Spleen (tissue), 11 donors: ENCODE data around the gene SPTAN1. TPM values are rescaled to one million over a fixed set of nuclear protein-coding genes. Genes with fewer than 3 reads are reported as not detected.

Source experiments
- DNase-seq: peaks from one replicate; pipeline ENCODE4 v3.0.0-alpha.2; 2020
- H3K27ac ChIP-seq, 8 donors: fragments of 200-600 bp; sonication (generic) in 7 of 8; 1 replicate in 4 of 8; 2 replicates in 4 of 8; pipeline versions ENCODE4 v1.5.0 to v1.8.0; 2016 to 2021; ENCODE audit warnings: inconsistent platforms in 4 of 8, mild to moderate bottlenecking in 4 of 8, moderate library complexity in 1 of 8
- H3K27me3 ChIP-seq, 7 donors: fragments of 200-600 bp; sonication (generic) in 6 of 7; replicated peaks in 1 of 7; 1 replicate in 4 of 7; 2 replicates in 3 of 7; pipeline versions ENCODE4 v1.5.0 to v1.8.0; 2016 to 2021; ENCODE audit warnings: inconsistent platforms in 3 of 7, mild to moderate bottlenecking in 1 of 7
- H3K36me3 ChIP-seq, 6 donors: fragments of 200-600 bp; sonication (generic) in 5 of 6; 1 replicate in 4 of 6; 2 replicates in 2 of 6; pipeline versions ENCODE4 v1.5.0 to v1.8.0; 2016 to 2021; ENCODE audit warnings: inconsistent platforms in 2 of 6
- H3K4me1 ChIP-seq, 6 donors: fragments of 200-600 bp; sonication (generic) in 5 of 6; 1 replicate in 3 of 6; 2 replicates in 3 of 6; pipeline versions ENCODE4 v1.5.0 to v1.8.0; 2016 to 2021; ENCODE audit warnings: inconsistent platforms in 3 of 6
- H3K4me3 ChIP-seq, 8 donors: fragments of 200-600 bp; sonication (generic) in 7 of 8; 1 replicate in 4 of 8; 2 replicates in 4 of 8; pipeline versions ENCODE4 v1.5.0 to v1.8.0; 2016 to 2021; ENCODE audit warnings: inconsistent platforms in 4 of 8, mild to moderate bottlenecking in 4 of 8, moderate library complexity in 2 of 8
- H3K9me3 ChIP-seq, 8 donors: fragments of 200-600 bp; sonication (generic) in 7 of 8; 1 replicate in 4 of 8; 2 replicates in 4 of 8; pipeline versions ENCODE4 v1.5.0 to v1.8.0; 2016 to 2021; ENCODE audit warnings: inconsistent platforms in 4 of 8
- POLR2A ChIP-seq, 3 donors: fragments of 450-650 bp; IDR thresholded peaks; one replicate each; pipeline ENCODE4 v1.5.1; 2017; ENCODE audit warnings: antibody characterized with exemption in 3 of 3, mild to moderate bottlenecking in 1 of 3
- POLR2AphosphoS5 ChIP-seq, 3 donors: sonication (generic); formaldehyde crosslinking; IDR thresholded peaks; one replicate each; pipeline ENCODE4 v1.5.1; 2017; ENCODE audit warnings: antibody characterized with exemption in 3 of 3
- WGBS, 5 donors: extraction: QIAGEN DNeasy Blood & Tissue Kit in 3 of 5; methylation state at CpG; one replicate each; pipeline versions ENCODE4 v1.1.5 to v1.1.7; 2013 to 2018; 5-methylcytosine and 5-hydroxymethylcytosine counted together
- intact Hi-C: fragments of 100-400 bp; cut with DNase I; formaldehyde crosslinking; loops from one replicate; pipeline ENCODE4 v1.15.0; 2023; ENCODE audit warnings: low total_unique reads
- polyA plus RNA-seq, 3 donors: library from polyadenylated mRNA; stranded (reverse); fragments of 200-250 nt; gene quantifications; one replicate each; pipeline ENCODE4 v1.2.1, GENCODE V29; 2013
- total RNA-seq, 7 donors: library from RNA; depleted of rRNA in 3 of 7; stranded (reverse); fragments of >200 nt in 3 of 7; fragmentation: NEBNext Ultra II Directional in 4 of 7; extraction: Animal tissue kit (Norgen Biotek cat#: 25700) in 4 of 7; gene quantifications; one replicate each; pipeline versions ENCODE4 v1.1.0 to v1.2.1, GENCODE V29; 2016 to 2021
- TF ChIP-seq, protein P1 (sequence below), 11 experiments: fragments of 200-600 bp in 7 of 11; fragments of 450-650 bp in 4 of 11; sonication (generic) in 4 of 11; IDR thresholded peaks in 8 of 11; conservative IDR thresholded peaks in 3 of 11; 1 replicate in 7 of 11; 2 replicates in 4 of 11; pipeline versions ENCODE4 v1.4.0 to v1.8.0; 2016 to 2021; ENCODE audit warnings: antibody characterized with exemption in 11 of 11, inconsistent platforms in 4 of 11, mild to moderate bottlenecking in 1 of 11
- donor health status: healthy with polysubstance abuse.
- donor health status: DM: no; HTN: no; CAD: no; lungs with moderate emphysema.
- donor health status: DM: no; HTN: no; CAD: no.
- donor health status: Bipolar disorder and iron deficiency.
- donor health status: healthy.
- donor health status: DM: no; HTN: no; CAD: no.
- donor health status: DM: yes; HTN: yes; CAD: no.

Gene SPTAN1
- total and polyA plus RNA-seq, 10 donors = 83.4 to 386 (median 248) TPM

DNA sequence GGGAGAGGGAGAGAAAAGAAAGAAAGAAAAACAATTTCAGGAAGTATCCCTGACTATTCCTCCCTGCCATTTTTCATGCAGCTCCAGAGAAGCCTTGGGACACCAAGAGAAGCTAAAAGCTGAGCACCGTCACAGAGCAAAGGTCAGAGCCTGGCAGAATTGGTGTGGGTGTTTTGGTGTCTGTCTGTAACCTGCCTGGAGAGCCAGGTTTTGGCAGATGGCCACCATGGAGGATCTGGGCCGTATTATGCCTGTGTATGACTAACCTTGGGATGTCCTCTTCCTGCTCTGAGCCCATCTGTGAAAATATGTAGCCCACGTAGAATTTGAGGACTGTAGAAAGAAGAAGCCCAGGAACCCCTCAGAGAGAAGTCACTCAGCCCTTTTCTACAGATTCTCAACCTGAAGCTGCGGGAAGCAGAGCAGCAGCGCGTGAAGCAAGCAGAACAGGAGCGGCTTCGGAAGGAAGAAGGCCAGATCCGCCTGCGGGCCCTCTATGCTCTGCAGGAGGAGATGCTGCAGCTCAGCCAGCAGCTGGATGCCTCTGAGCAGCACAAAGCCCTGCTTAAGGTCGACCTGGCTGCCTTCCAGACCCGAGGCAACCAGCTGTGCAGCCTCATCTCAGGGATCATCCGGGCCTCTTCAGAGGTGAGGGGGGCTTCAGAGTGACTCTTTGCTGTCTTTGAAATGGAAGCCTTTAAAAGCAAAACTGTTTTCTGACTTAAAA is 29.0 kb upstream of the SPTAN1 start:
- no peaks in the 10 kb centered on the region for H3K27me3 ChIP-seq
- no peak overlapping the region for H3K4me3 ChIP-seq
- peak in 2 of 3 donors; percentile 20 to 39 for TF ChIP-seq POLR2AphosphoS5 (IDR thresholded peaks at IDR 0.05)
- TF ChIP-seq, protein P1, sequence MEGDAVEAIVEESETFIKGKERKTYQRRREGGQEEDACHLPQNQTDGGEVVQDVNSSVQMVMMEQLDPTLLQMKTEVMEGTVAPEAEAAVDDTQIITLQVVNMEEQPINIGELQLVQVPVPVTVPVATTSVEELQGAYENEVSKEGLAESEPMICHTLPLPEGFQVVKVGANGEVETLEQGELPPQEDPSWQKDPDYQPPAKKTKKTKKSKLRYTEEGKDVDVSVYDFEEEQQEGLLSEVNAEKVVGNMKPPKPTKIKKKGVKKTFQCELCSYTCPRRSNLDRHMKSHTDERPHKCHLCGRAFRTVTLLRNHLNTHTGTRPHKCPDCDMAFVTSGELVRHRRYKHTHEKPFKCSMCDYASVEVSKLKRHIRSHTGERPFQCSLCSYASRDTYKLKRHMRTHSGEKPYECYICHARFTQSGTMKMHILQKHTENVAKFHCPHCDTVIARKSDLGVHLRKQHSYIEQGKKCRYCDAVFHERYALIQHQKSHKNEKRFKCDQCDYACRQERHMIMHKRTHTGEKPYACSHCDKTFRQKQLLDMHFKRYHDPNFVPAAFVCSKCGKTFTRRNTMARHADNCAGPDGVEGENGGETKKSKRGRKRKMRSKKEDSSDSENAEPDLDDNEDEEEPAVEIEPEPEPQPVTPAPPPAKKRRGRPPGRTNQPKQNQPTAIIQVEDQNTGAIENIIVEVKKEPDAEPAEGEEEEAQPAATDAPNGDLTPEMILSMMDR (IDR thresholded peaks at IDR 0.05 in 8 of 11, conservative IDR thresholded peaks at IDR 0.05 in 3 of 11) = no peak
- TF ChIP-seq POLR2A (IDR thresholded peaks at IDR 0.05) = no peak
- peaks cover 0 to 11% (median 2%) of the 10 kb centered on the region in 6 donors for H3K4me1 ChIP-seq
- H3K9me3 ChIP-seq = peaks cover 0 to 5% (median 0%) of the 10 kb centered on the region in 8 donors
- peaks cover 0 to 100% (median 85%) of the 10 kb centered on the region in 6 donors for H3K36me3 ChIP-seq
- DNase-seq = no peak
- intact Hi-C loops = no loop called here
- WGBS, 5 donors = 56 to 71% (median 66%) methylated on average over 12 to 13 of the region's 13 CpGs
- H3K27ac ChIP-seq = peak overlapping the region in 4 of 8 donors; percentile 20 to 54 (median 40)

DNA sequence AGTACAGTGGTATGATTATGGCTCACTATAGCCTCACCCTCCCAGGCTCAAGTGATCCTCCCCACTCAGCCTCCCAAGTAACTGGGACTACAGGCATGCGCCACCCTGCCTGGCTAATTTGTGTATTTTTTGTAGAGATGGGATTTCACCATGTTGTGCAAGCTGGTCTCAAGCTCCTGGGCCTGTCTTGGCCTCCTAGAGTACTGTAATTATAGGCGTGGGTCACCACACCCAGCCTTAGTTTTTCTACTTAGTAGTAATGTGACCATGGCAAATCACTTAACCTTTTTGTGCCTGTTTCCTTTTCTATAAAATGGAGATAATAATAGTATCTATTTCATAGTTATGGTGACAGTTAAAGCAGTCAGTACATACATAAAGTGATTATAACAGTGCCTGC is 25.7 kb upstream of the SPTAN1 start:
- no peak overlapping the region for H3K27ac ChIP-seq
- peaks cover 0 to 17% (median 3%) of the 10 kb centered on the region in 6 donors for H3K4me1 ChIP-seq
- no peaks in the 10 kb centered on the region for H3K27me3 ChIP-seq
- TF ChIP-seq, protein P1 (IDR thresholded peaks at IDR 0.05 in 8 of 11, conservative IDR thresholded peaks at IDR 0.05 in 3 of 11) = no peak
- TF ChIP-seq POLR2A (IDR thresholded peaks at IDR 0.05) (no peak), POLR2AphosphoS5 (IDR thresholded peaks at IDR 0.05) (no peak)
- H3K9me3 ChIP-seq = no peaks in the 10 kb centered on the region
- WGBS, 5 donors = 80 to 96% (median 92%) methylated on average over 2 of the region's 2 CpGs
- DNase-seq = peak; percentile 8
- H3K36me3 ChIP-seq = peaks cover 0 to 100% (median 95%) of the 10 kb centered on the region in 6 donors
- intact Hi-C loops = no loop called here
- H3K4me3 ChIP-seq = no peak overlapping the region

DNA sequence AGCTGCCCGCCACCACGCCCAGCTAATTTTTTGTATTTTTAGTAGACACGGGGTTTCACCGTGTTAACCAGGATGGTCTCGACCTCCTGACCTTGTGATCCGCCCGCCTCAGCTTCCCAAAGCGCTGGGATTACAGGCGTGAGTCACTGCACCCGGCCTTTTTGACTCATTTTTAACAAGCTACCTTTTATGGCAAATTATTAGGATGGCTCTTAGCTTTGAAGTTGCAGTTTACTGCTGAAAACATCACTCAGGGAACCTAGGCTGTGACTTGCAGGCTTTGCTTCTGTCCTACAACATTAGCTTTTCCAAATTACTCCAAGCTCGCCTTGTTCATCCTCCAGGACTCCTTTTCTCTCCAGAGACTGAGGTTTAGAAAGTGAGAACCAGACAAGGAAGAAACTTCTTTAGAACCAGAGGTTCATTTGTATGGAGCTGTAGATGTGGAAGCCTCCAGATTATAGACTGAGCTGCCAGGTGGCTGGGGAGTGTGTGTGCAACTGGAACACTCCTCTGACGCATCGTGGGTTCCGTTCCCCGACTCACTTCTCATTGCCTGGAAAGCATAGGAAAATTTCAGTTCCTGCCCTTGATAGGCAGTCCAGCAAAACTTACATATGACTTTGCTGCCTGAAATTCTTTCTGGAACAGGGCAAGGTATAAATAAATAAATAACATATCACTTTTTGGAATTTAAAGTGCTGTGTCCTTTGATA is 23.8 kb upstream of the SPTAN1 start:
- TF ChIP-seq, protein P1 (IDR thresholded peaks at IDR 0.05 in 8 of 11, conservative IDR thresholded peaks at IDR 0.05 in 3 of 11) = no peak
- TF ChIP-seq POLR2A (IDR thresholded peaks at IDR 0.05) = no peak
- TF ChIP-seq POLR2AphosphoS5 (IDR thresholded peaks at IDR 0.05) = no peak
- H3K9me3 ChIP-seq = no peaks in the 10 kb centered on the region
- no peak overlapping the region for H3K4me3 ChIP-seq
- H3K36me3 ChIP-seq = peaks cover 0 to 100% (median 95%) of the 10 kb centered on the region in 6 donors
- DNase-seq = no peak
- H3K27ac ChIP-seq = peak overlapping the region in 5 of 8 donors; percentile 4 to 50 (median 28)
- WGBS, 5 donors = 88 to 93% (median 91%) methylated on average over 15 of the region's 15 CpGs
- intact Hi-C loops = no loop called here
- peaks cover 0 to 9% (median 1%) of the 10 kb centered on the region in 6 donors for H3K4me1 ChIP-seq
- H3K27me3 ChIP-seq = no peaks in the 10 kb centered on the region

DNA sequence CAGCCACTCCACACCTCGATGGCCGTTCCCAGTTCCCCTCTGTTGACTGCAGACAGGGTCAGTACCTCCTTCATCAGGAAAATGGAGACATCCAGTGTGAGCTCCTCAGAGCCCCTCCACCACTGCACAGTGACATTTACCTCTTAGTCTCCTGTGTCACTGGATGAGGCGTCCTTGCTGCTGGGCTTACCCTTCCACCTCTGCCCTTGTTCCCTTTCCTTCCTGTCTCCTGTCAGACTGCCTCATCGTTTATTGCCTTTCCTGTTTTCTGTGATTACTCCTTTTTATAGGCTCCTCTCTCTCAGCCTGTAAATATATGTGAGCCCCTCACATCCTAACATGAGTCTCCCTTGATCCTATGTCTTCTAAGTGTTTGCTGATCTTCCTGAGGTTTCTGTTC is 23.2 kb upstream of the SPTAN1 start:
- intact Hi-C loops = no loop called here

More for the DNA sequence above, 23.2 kb upstream of the SPTAN1 start:
- Histone ChIP-seq H3K36me3 (peaks cover 0 to 100% (median 95%) of the 10 kb centered on the region in 6 donors), H3K4me1 (peaks cover 0 to 7% (median 0%) of the 10 kb centered on the region in 6 donors), H3K9me3 (no peaks in the 10 kb centered on the region), H3K27ac (peak overlapping the region in 5 of 8 donors; percentile 4 to 50 (median 28)), H3K4me3 (no peak overlapping the region), H3K27me3 (no peaks in the 10 kb centered on the region)
- TF ChIP-seq POLR2A (IDR thresholded peaks at IDR 0.05) (no peak), POLR2AphosphoS5 (IDR thresholded peaks at IDR 0.05) (peak in 1 of 3 donors; percentile 33)
- TF ChIP-seq, protein P1 (IDR thresholded peaks at IDR 0.05 in 8 of 11, conservative IDR thresholded peaks at IDR 0.05 in 3 of 11) = no peak
- WGBS, 5 donors = 57 to 74% (median 63%) methylated on average over 4 of the region's 4 CpGs
- DNase-seq = no peak
